Measurements from ENCODE around the gene DACT3.

Gene DACT3

DNA sequence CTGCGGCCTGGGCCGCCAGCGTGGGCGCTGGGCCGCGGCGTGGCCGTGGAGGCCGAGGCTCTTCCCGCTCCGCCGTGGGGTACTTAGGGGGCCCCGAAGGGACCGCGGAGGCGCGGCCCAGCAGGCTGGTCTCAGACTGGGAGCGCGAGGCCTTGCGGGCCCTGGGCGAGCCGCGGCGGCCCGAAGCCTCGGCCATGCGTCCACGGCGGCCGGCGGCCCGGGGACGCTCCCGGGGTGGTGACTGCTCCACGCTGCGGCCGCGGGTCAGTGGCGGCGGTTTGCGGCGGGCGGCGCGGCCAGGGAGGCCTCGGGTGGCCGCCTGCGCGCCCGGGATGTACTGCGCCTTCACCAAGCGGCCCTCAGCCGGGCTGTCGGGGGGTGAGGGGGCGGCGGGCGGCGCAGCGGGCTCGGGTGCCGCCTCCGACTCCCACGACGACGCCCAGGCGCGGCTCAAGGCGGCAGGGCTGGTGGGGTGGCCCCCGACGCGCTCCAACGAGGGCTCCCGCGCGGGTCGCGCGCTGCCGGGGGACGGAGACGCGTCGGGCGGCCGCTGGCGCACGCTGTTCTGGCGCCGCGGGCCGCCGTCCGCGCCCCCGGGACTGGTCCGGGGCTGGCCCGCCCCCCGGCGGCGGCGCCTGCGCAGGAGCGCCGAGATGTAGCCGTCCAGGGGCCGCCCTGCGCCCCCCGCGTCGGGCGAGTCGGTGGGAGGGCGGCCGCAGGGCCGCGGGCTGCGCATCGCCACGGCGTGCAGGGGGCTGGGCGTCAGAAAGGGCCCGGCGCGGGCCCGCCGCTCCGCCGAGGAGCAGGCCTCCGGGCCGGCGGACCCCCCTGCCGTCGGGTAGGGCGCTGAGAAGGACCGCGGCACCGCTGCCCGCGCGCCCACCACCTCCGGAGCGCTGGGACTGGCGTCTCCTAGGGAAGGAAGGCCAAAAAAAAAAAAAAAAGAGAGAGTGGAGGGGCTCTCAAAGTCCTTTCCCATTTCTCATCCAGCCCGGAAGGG lies 11.7 kb downstream of the DACT3 start:
- peak; percentile 36 for ATAC-seq
- H3K27ac Mint-ChIP-seq = no peak overlapping the region
- peaks cover 9% of the 10 kb centered on the region for H3K4me1 Mint-ChIP-seq
- H3K27me3 Mint-ChIP-seq = peaks cover 72% of the 10 kb centered on the region
- peaks cover 13% of the 10 kb centered on the region for H3K36me3 Mint-ChIP-seq
- no peak overlapping the region for H3K4me3 Mint-ChIP-seq
- H3K9me3 Mint-ChIP-seq = peaks cover 6% of the 10 kb centered on the region

GRCh38 chr19:46648060-46648960 lies 12.7 kb downstream of the DACT3 start:
- Mint-ChIP-seq H3K4me1 (peaks cover 9% of the 10 kb centered on the region), H3K9me3 (peaks cover 6% of the 10 kb centered on the region), H3K36me3 (peaks cover 13% of the 10 kb centered on the region), H3K27ac (no peak overlapping the region), H3K27me3 (peaks cover 64% of the 10 kb centered on the region), H3K4me3 (peak overlapping the region; percentile 3)
- peak; percentile 20 for ATAC-seq

GRCh38 chr19:46646402-46646801 lies 14.6 kb downstream of the DACT3 start:
- Mint-ChIP-seq H3K9me3 (peaks cover 6% of the 10 kb centered on the region), H3K27me3 (peaks cover 62% of the 10 kb centered on the region), H3K36me3 (peaks cover 13% of the 10 kb centered on the region), H3K4me1 (peaks cover 9% of the 10 kb centered on the region), H3K27ac (no peak overlapping the region), H3K4me3 (no peak overlapping the region)
- no peak for ATAC-seq

DNA sequence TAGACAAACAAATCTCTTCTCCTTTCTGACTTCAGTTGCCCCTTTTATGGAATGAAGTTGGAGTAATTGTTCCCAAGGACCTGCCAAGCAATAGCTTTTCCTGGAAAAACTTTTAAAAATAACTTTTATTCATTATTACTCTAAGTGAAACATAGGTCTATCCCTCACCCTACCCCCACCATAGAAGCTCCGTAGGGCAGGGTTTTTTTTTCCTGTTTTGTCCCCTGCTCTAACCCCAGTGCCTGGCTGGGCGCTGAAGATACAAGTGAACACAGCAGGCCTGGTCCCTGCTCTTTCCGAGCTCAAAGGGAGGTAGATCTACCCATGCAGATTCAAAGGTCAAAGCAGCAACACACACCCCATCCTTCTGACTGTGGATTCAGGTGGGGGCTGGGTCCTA lies 16.3 kb downstream of the DACT3 start:
- Mint-ChIP-seq H3K4me3 (no peak overlapping the region), H3K9me3 (peaks cover 6% of the 10 kb centered on the region), H3K27ac (no peak overlapping the region), H3K36me3 (peaks cover 8% of the 10 kb centered on the region), H3K27me3 (peaks cover 54% of the 10 kb centered on the region), H3K4me1 (peaks cover 9% of the 10 kb centered on the region)
- no peak for ATAC-seq

DNA sequence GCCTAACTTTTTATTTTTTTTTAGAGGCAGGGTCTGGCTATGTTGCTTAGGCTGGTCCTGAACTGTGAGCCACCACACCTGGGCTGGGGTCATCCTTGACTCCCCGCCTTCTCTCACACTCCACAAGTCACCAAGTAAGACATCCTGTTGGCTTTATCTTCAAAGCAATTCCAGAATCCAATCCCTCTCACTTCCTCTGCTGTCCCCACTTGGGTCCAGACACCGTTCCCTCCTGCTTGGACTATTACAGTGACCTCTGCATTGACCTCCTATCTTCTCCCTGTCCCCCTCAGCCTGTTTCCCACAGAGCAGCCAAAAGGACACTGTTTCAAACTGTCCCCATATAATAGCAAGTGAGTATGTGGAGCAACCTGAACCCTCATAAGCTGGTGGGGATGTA lies 20.3 kb downstream of the DACT3 start:
- no peak overlapping the region for H3K4me3 Mint-ChIP-seq

DNA sequence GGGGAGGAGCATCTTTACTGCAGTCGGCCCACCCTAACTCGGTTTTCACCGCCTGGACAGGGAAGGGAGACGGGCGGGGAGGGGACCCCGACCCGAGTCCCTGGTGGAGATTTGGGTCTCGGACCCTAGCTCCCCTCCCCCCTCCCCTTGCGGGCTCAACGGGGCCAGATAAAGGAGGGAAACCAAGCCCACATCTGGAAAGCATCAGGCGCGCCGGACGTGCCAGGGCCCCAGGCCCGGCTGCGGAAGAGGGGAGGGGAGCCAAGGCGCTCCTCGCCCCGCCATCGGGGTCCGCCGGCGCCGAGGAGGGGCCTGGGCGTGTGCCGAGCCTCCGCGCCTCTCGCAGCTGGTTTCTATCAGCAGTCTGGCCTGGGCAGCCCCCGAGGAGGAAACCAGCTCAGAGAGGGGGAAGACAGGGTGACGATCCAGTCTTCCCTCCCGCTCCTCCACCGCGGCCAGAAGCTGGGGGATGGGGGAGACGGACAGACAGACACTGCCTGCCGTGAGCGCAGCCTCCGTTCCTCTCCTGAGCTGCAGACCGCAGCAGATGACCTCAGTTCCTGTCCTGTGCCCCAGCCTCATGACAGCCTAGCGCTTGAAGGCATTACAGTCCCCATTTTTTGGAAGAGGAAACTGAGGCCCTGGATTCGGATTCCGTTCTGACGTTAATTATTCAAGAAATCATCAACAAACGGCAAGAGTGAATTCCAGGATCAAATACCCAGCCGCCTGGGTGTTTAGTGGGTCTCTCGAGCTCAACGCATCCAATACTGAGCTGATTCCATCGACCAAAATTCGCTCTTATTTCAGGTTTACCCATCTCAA lies 21.4 kb downstream of the DACT3 start:
- H3K4me3 Mint-ChIP-seq = no peak overlapping the region
- no peak for ATAC-seq

More for the DNA sequence above, 20.3 kb downstream of the DACT3 start:
- peaks cover 30% of the 10 kb centered on the region for H3K27me3 Mint-ChIP-seq
- H3K36me3 Mint-ChIP-seq = no peaks in the 10 kb centered on the region
- no peaks in the 10 kb centered on the region for H3K4me1 Mint-ChIP-seq
- H3K9me3 Mint-ChIP-seq = no peaks in the 10 kb centered on the region
- ATAC-seq = no peak
- no peak overlapping the region for H3K27ac Mint-ChIP-seq

GRCh38 chr19:46637224-46637623 lies 23.8 kb downstream of the DACT3 start:
- H3K27ac Mint-ChIP-seq = no peak overlapping the region
- no peak overlapping the region for H3K4me3 Mint-ChIP-seq
- H3K36me3 Mint-ChIP-seq = peaks cover 8% of the 10 kb centered on the region
- no peaks in the 10 kb centered on the region for H3K9me3 Mint-ChIP-seq
- H3K4me1 Mint-ChIP-seq = peaks cover 8% of the 10 kb centered on the region
- peaks cover 9% of the 10 kb centered on the region for H3K27me3 Mint-ChIP-seq
- no peak for ATAC-seq

More for the DNA sequence above, 21.4 kb downstream of the DACT3 start:
- no peaks in the 10 kb centered on the region for H3K4me1 Mint-ChIP-seq
- H3K36me3 Mint-ChIP-seq = no peaks in the 10 kb centered on the region
- no peak overlapping the region for H3K27ac Mint-ChIP-seq
- no peaks in the 10 kb centered on the region for H3K9me3 Mint-ChIP-seq
- H3K27me3 Mint-ChIP-seq = peaks cover 21% of the 10 kb centered on the region

- Mint-ChIP-seq H3K27ac (no peak within 1 kb of the TSS), H3K4me3 (peak within 1 kb of the TSS; percentile 85), H3K9me3 (no peaks in the 10 kb centered on the region), H3K4me1 (peaks cover 16% of the 10 kb centered on the region), H3K27me3 (peaks cover 8% of the 10 kb centered on the region), H3K36me3 (peaks cover 19% of the 10 kb centered on the region)
- ATAC-seq = peak; percentile 28
These were observed 24.8 kb downstream of the DACT3 start, which contains the start of gene GNG8 for GRCh38 chr19:46635920-46636761. Gene GNG8, minus strand, starts transcription at chr19:46636202. Its CDS starts 1,520 bp downstream, at chr19:46634682.

GRCh38 chr19:46634656-46635218 lies 26.2 kb downstream of the DACT3 start:
- no peak overlapping the region for H3K27ac Mint-ChIP-seq

DNA sequence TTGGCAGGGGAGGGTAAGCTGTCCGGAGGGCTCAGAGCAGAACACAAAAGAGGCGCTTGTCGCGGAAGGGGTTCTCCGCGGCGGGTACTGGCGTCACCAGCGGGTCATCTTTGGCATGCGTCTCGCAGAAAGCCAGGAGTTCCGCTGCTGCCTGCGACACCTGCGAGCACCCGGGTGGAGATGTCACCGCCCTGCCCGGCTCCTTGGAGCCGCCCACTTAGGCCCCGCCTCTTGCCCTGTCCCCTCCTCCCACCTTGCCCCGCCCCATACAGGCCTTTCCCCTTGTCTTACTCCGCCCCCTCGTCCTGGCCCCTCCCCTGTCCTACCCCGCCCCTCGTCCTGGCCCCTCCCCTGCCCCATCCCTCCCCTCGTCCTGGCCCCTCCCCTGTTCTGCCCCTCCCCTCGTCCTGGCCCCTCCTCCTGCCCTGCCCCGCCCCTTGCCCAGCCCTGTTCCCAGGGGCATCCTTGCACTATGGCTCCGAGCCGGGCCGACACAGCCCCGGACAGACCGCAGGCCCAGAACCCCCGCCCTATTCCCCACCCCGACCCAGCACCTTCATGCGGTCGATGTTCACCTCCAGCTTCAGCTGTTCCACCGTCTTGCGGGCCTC lies 26.8 kb downstream of the DACT3 start:
- no peak overlapping the region for H3K27ac Mint-ChIP-seq

More at GRCh38 chr19:46634656-46635218, 26.2 kb downstream of the DACT3 start:
- Mint-ChIP-seq H3K36me3 (peaks cover 20% of the 10 kb centered on the region), H3K9me3 (no peaks in the 10 kb centered on the region), H3K4me1 (peaks cover 22% of the 10 kb centered on the region), H3K27me3 (no peaks in the 10 kb centered on the region), H3K4me3 (peak overlapping the region; percentile 85)
- peak; percentile 6 for ATAC-seq

GRCh38 chr19:46633130-46633529 lies 27.9 kb downstream of the DACT3 start:
- Mint-ChIP-seq H3K4me3 (peak overlapping the region; percentile 85), H3K36me3 (peaks cover 20% of the 10 kb centered on the region), H3K27ac (no peak overlapping the region), H3K27me3 (no peaks in the 10 kb centered on the region), H3K9me3 (no peaks in the 10 kb centered on the region), H3K4me1 (peaks cover 28% of the 10 kb centered on the region)
- no peak for ATAC-seq

More for the DNA sequence above, 26.8 kb downstream of the DACT3 start:
- H3K36me3 Mint-ChIP-seq = peaks cover 20% of the 10 kb centered on the region
- peak; percentile 81 for ATAC-seq
- no peaks in the 10 kb centered on the region for H3K27me3 Mint-ChIP-seq
- peaks cover 23% of the 10 kb centered on the region for H3K4me1 Mint-ChIP-seq
- peak overlapping the region; percentile 85 for H3K4me3 Mint-ChIP-seq
- H3K9me3 Mint-ChIP-seq = no peaks in the 10 kb centered on the region

GRCh38 chr19:46631481-46631880 lies 29.5 kb downstream of the DACT3 start:
- no peaks in the 10 kb centered on the region for H3K27me3 Mint-ChIP-seq
- H3K4me3 Mint-ChIP-seq = no peak overlapping the region
- peak overlapping the region; percentile 18 for H3K27ac Mint-ChIP-seq
- H3K4me1 Mint-ChIP-seq = peaks cover 42% of the 10 kb centered on the region
- H3K36me3 Mint-ChIP-seq = peaks cover 20% of the 10 kb centered on the region
- ATAC-seq = no peak
- H3K9me3 Mint-ChIP-seq = no peaks in the 10 kb centered on the region

- ATAC-seq = no peak
- peaks cover 49% of the 10 kb centered on the region for H3K4me1 Mint-ChIP-seq
- no peaks in the 10 kb centered on the region for H3K9me3 Mint-ChIP-seq
- H3K27ac Mint-ChIP-seq = no peak overlapping the region
- H3K36me3 Mint-ChIP-seq = peaks cover 20% of the 10 kb centered on the region
- H3K4me3 Mint-ChIP-seq = no peak overlapping the region
- H3K27me3 Mint-ChIP-seq = no peaks in the 10 kb centered on the region
These were observed 30.3 kb downstream of the DACT3 start for GRCh38 chr19:46630586-46631205.
